D721Med (cell line): ENCODE results near the gene USP34.

Source experiments
- DNase-seq: peaks from one replicate; pipeline ENCODE4 v3.0.0; 2011; ENCODE audit warnings: low spot score; ENCODE audit not compliant: insufficient read length
- FAIRE-seq: peaks from 2 replicates; lab custom pipeline; 2011; peaks lifted over from hg19 to GRCh38; lab: Jason Lieb, UNC
- CTCF ChIP-seq: IDR thresholded peaks from 2 replicates; pipeline ENCODE4 v1.5.1; 2012; ENCODE audit warnings: mild to moderate bottlenecking, control low read depth; ENCODE audit not compliant: insufficient read depth; ENCODE audit errors: missing control alignments

The USP34 gene, protein sequence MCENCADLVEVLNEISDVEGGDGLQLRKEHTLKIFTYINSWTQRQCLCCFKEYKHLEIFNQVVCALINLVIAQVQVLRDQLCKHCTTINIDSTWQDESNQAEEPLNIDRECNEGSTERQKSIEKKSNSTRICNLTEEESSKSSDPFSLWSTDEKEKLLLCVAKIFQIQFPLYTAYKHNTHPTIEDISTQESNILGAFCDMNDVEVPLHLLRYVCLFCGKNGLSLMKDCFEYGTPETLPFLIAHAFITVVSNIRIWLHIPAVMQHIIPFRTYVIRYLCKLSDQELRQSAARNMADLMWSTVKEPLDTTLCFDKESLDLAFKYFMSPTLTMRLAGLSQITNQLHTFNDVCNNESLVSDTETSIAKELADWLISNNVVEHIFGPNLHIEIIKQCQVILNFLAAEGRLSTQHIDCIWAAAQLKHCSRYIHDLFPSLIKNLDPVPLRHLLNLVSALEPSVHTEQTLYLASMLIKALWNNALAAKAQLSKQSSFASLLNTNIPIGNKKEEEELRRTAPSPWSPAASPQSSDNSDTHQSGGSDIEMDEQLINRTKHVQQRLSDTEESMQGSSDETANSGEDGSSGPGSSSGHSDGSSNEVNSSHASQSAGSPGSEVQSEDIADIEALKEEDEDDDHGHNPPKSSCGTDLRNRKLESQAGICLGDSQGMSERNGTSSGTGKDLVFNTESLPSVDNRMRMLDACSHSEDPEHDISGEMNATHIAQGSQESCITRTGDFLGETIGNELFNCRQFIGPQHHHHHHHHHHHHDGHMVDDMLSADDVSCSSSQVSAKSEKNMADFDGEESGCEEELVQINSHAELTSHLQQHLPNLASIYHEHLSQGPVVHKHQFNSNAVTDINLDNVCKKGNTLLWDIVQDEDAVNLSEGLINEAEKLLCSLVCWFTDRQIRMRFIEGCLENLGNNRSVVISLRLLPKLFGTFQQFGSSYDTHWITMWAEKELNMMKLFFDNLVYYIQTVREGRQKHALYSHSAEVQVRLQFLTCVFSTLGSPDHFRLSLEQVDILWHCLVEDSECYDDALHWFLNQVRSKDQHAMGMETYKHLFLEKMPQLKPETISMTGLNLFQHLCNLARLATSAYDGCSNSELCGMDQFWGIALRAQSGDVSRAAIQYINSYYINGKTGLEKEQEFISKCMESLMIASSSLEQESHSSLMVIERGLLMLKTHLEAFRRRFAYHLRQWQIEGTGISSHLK (N-terminal part only)

GRCh38 chr2:61470965-61471904 is at the start of gene USP34:
USP34 (minus strand) TSS chr2:61471087; CDS start chr2:61470692, 395 bp downstream.
- no peak for TF ChIP-seq CTCF
- peak; percentile 51 for DNase-seq
- FAIRE-seq: no peak

GRCh38 chr2:61520261-61520660 is 49.4 kb upstream of the USP34 start:
- no peak for FAIRE-seq
- no peak for DNase-seq

DNA sequence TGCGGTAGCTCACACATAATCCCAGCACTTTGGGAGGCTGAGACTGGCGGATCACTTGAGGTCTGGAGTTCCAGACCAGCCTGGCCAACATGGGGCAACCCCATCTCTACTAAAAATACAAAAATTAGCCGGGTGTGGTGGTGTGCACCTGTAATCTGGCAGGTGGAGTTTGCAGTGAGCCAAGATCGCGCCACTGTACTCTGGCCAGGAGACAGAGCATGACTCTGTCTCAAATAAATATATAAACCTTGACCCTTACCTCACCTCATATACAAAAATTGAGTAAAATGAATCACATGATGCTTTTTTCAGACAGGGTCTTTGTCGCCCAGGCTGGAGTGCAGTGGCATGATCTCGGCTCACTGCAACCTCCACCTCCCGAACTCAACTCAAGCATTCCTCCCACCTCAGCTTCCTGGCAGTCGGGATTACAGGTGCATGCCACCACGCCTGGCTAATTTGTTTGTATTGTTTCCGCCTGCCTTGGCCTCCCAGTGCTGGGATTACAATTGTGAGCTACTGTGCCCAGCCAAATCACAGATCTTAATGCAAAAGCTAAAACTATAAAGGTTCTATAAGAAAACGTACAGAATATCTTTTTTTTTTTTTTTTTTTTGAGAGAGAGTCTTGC is 42.0 kb upstream of the USP34 start:
- TF ChIP-seq CTCF: no peak
- DNase-seq (no peak), FAIRE-seq (no peak)

More at GRCh38 chr2:61520261-61520660, 49.4 kb upstream of the USP34 start:
- TF ChIP-seq CTCF: no peak

DNA sequence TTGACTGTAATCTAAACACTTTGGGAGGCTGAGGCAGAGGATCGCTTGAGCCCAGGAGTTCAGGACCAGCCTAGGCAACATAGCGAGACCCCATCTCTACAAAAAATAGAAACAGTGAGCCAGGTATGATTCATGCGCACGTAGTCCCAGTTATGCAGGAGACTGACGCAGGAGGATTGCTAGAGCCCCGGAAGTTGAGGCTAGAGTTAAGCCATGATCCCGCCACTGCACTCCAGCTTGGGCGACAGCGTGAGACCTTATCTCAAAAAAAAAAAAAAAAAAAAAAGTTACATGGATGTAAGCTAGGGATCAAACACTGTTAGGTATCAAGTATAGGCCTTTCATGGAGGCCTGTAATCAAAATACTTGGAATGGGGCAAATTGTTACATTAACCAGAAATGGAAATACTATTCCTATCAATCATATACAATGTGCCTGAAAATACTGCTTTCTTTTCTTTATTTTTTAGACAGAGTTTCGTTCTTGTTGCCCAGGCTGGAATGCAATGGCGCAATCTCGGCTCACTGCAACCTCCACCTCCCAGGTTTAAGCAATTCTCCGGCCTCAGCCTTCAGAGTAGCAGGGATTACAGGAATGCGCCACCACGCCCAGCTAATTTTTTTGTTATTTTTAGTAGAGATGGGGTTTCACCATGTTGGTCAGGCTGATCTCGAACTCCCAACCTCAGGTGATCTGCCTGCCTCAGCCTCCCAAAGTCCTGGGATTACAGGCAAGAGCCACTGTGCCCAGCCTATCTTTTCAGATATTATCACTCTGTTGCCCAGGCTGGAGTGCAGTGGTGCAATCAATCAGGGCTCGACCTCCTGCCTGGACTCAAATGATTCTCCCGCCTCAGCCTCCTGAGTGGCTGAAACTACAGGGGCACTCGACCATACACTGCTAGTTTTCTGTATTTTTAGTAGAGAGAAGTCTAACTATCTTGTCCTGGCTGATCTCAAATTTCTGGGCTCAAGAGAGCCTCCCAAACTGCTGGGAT is 40.1 kb upstream of the USP34 start:
- no peak for DNase-seq
- no peak for FAIRE-seq
- TF ChIP-seq CTCF: no peak

- no peak for FAIRE-seq
- TF ChIP-seq CTCF: no peak
- DNase-seq: no peak
Measured at GRCh38 chr2:61504949-61505348, 34.1 kb upstream of the USP34 start.
